HG03097 (cell line): Measurements from ENCODE around the gene E2F6.

Experiments used
- ATAC-seq: cut with Tn5 transposase; IDR thresholded peaks from one replicate; pipeline ENCODE4 v1.9.1; 2021; ENCODE audit not compliant: unreplicated experiment, low FRiP score

E2F6 gene

GRCh38 chr2:11397513-11397912, 68.4 kb downstream of the E2F6 start:
- no peak for ATAC-seq

- no peak for ATAC-seq
These were observed 69.2 kb downstream of the E2F6 start for GRCh38 chr2:11396467-11397445.

GRCh38 chr2:11396021-11396420, 69.9 kb downstream of the E2F6 start:
- no peak for ATAC-seq

- ATAC-seq: no peak
These were observed 70.6 kb downstream of the E2F6 start for GRCh38 chr2:11395389-11395788.
